K562 (cell line): ENCODE results near the gene JUND. TPM values are rescaled to one million over a fixed set of nuclear protein-coding genes. Genes with fewer than 3 reads are reported as not detected.

Source experiments
- CSDE1 ChIP-seq, 2 experiments: fragments of 450-650 bp; IDR thresholded peaks; 2 replicates each; pipeline ENCODE4 v1.6.1; 2016; ENCODE audit warnings: mild to moderate bottlenecking in 1 of 2
- CUX1 ChIP-seq: fragments of 200-800 bp; sonication (Bioruptor generic); IDR thresholded peaks from 2 replicates; pipeline ENCODE4 v1.6.1; 2016; ENCODE audit warnings: missing genetic modification characterization, missing compliant biosample characterization
- HDAC6 ChIP-seq: IDR thresholded peaks from 2 replicates; pipeline ENCODE4 v1.6.1; 2012; ENCODE audit warnings: low read depth, mild to moderate bottlenecking, control low read depth, inconsistent platforms, low read length, moderate library complexity
- HIVEP1 ChIP-seq: fragments of 250-450 bp; sonication (Bioruptor Pico); IDR thresholded peaks from 2 replicates; pipeline ENCODE4 v1.4.0; 2020; ENCODE audit warnings: mild to moderate bottlenecking
- HMBOX1 ChIP-seq: sonication (generic); IDR thresholded peaks from 2 replicates; pipeline ENCODE4 v1.6.1; 2016
- ILK ChIP-seq: fragments of 450-650 bp; IDR thresholded peaks from 2 replicates; pipeline ENCODE4 v1.6.1; 2016; ENCODE audit warnings: missing genetic modification characterization, low read depth, mild to moderate bottlenecking, missing compliant biosample characterization, moderate library complexity, borderline replicate concordance
- MIER1 ChIP-seq: fragments of 450-650 bp; IDR thresholded peaks from 2 replicates; pipeline ENCODE4 v1.6.1; 2016; ENCODE audit warnings: antibody characterized with exemption, mild to moderate bottlenecking, low read depth
- POLR3G ChIP-seq: IDR thresholded peaks from 2 replicates; pipeline ENCODE4 v1.6.1; 2011; ENCODE audit not compliant: insufficient read length, insufficient replicate concordance; ENCODE audit errors: extremely low read depth
- RCOR1 ChIP-seq, 2 experiments: IDR thresholded peaks; 2 replicates each; pipeline ENCODE4 v1.6.1; 2012; ENCODE audit warnings: low read depth in 2 of 2, low read length in 2 of 2, borderline replicate concordance in 1 of 2, improper control_type of control experiment in 1 of 2
- ZNF197 ChIP-seq: fragments of 200-800 bp; sonication (Bioruptor generic); IDR thresholded peaks from 2 replicates; pipeline ENCODE4 v1.6.1; 2016; ENCODE audit warnings: low read depth, missing genetic modification characterization, missing compliant biosample characterization
- ZNF24 ChIP-seq: fragments of 450-650 bp; IDR thresholded peaks from 2 replicates; pipeline ENCODE4 v1.6.1; 2016
- ZNF316 ChIP-seq: fragments of 450-650 bp; IDR thresholded peaks from 2 replicates; pipeline ENCODE4 v1.6.1; 2016
- ZNF639 ChIP-seq, 2 experiments: fragments of 200-800 bp in 1 of 2; sonication (Bioruptor generic) in 1 of 2; sonication (generic) in 1 of 2; formaldehyde crosslinking in 1 of 2; IDR thresholded peaks in 1 of 2; conservative IDR thresholded peaks in 1 of 2; 2 replicates each; pipeline versions ENCODE4 v1.5.0 to v1.6.1; 2016 to 2020; ENCODE audit warnings: missing compliant biosample characterization in 1 of 2, missing genetic modification characterization in 1 of 2, missing genetic modification reagents in 1 of 2
- polyA plus RNA-seq, 8 experiments: library from polyadenylated mRNA; depleted of rRNA in 4 of 8; stranded (reverse) in 5 of 8; unstranded in 3 of 8; fragments of >200 nt; fragmentation: Nextera tagmentation in 2 of 8; fragmentation: Illumina TruSeq in 1 of 8; extraction: Ambion mirVana in 2 of 8; extraction: Trizol in 1 of 8; gene quantifications; 2 replicates each; pipeline versions ENCODE4 v1.2.1 to v1.2.3, GENCODE V29; 2011 to 2014; ENCODE audit warnings: inconsistent platforms in 1 of 8, missing spikeins in 1 of 8
- total RNA-seq, 7 experiments: library from RNA; depleted of rRNA in 6 of 7; stranded (reverse); fragments of >200 nt in 6 of 7; fragmentation: Illumina TruSeq in 2 of 7; extraction: Trizol in 2 of 7; gene quantifications; 2 replicates each; pipeline versions ENCODE4 v1.2.1 to v1.2.3, GENCODE V29; 2011 to 2021; ENCODE audit warnings: low replicate concordance in 1 of 7

JUND gene
- total and polyA plus RNA-seq, 9 of the 15 experiments (the other 6 are each of a cell fraction or from before 2014, with no cell fraction given) = 6.4 to 286 (median 42.3) TPM

GRCh38 chr19:18281082-18282020, at the start of gene JUND (continued):
- TF ChIP-seq CUX1 (CRISPR knock-in tag) (no peak), POLR3G (no peak), ZNF24 (no peak), MIER1 (no peak), HMBOX1 (no peak), HDAC6 (no peak), RCOR1 (IDR thresholded peaks at IDR 0.05; ENCODE audit: borderline replicate concordance in 1 of 2, low read depth in 2 of 2, low read length in 2 of 2) (peak in 1 of 2 experiments; percentile 7; a peak in 1 of 4 replicates), ILK (tag) (no peak), ZNF197 (CRISPR knock-in tag) (0 out of 2 replicates have a peak, but pooled peaks have one; percentile 34), HIVEP1 (CRISPR knock-in tag) (0 out of 2 replicates have a peak, but pooled peaks have one; percentile 36), CSDE1 (IDR thresholded peaks at IDR 0.05) (peak in 1 of 2 experiments; percentile 89; a peak in 1 of 4 replicates), ZNF316 (no peak), ZNF639 (CRISPR knock-in tag; conservative IDR thresholded peaks at IDR 0.05 in 1 of 2, IDR thresholded peaks at IDR 0.05 in 1 of 2) (peak in 1 of 2 experiments; percentile 100; a peak in 2 of 4 replicates)
